DND-41 (cell line): ENCODE measurements around the gene ABLIM1.

Experiments used
- ATAC-seq: fragments of 200-7000 bp; cut with Tn5 transposase; 3 replicates; pipeline ENCODE4 v1.9.1; 2021; ENCODE audit warnings: low read depth; ENCODE audit not compliant: insufficient read depth
- DNase-seq: peaks from one replicate; pipeline ENCODE4 v3.0.0-alpha.2; 2020
- H2AFZ ChIP-seq: 2 replicates; pipeline ENCODE4 v1.6.0; 2012; ENCODE audit warnings: low read depth, low read length
- H3K27ac ChIP-seq: 2 replicates; pipeline ENCODE4 v1.5.1; 2012; ENCODE audit warnings: low read length, inconsistent platforms
- H3K27me3 ChIP-seq: fragments of 200-600 bp; sonication (generic); 2 replicates; pipeline ENCODE4 v1.6.0; 2012; ENCODE audit warnings: low read length, mild to moderate bottlenecking, inconsistent platforms; ENCODE audit not compliant: insufficient read depth, poor library complexity
- H3K36me3 ChIP-seq: 2 replicates; pipeline ENCODE4 v1.5.1; 2012; ENCODE audit warnings: low read length, inconsistent platforms; ENCODE audit not compliant: insufficient read depth
- H3K4me1 ChIP-seq: 2 replicates; pipeline ENCODE4 v1.5.1; 2012; ENCODE audit warnings: mild to moderate bottlenecking, low read length; ENCODE audit not compliant: insufficient read depth
- H3K4me2 ChIP-seq: 2 replicates; pipeline ENCODE4 v1.6.0; 2012; ENCODE audit warnings: mild to moderate bottlenecking, moderate library complexity, low read length, inconsistent platforms; ENCODE audit not compliant: insufficient read depth
- H3K4me3 ChIP-seq, 2 experiments: fragments of 200-600 bp in 1 of 2; shearing (Covaris generic) in 1 of 2; 2 replicates each; pipeline ENCODE4 v1.5.1; 2012 to 2016; ENCODE audit warnings: inconsistent platforms in 2 of 2, low read length in 2 of 2, mild to moderate bottlenecking in 2 of 2, low read depth in 1 of 2, moderate library complexity in 1 of 2
- H3K79me2 ChIP-seq: 2 replicates; pipeline ENCODE4 v1.6.0; 2012; ENCODE audit warnings: low read length, inconsistent platforms; ENCODE audit not compliant: insufficient read depth
- H3K9ac ChIP-seq: 2 replicates; pipeline ENCODE4 v1.6.0; 2012; ENCODE audit warnings: low read depth, mild to moderate bottlenecking, inconsistent platforms, low read length, moderate library complexity
- H3K9me3 ChIP-seq: 2 replicates; pipeline ENCODE4 v1.5.1; 2012; ENCODE audit warnings: low read length, moderate library complexity, mild to moderate bottlenecking, inconsistent platforms; ENCODE audit not compliant: insufficient read depth, severe bottlenecking
- H4K20me1 ChIP-seq: 2 replicates; pipeline ENCODE4 v1.6.0; 2012; ENCODE audit warnings: low read length; ENCODE audit not compliant: insufficient read depth
- CTCF ChIP-seq: IDR thresholded peaks from 2 replicates; pipeline ENCODE4 v1.5.1; 2012; ENCODE audit warnings: borderline replicate concordance, low read length, moderate library complexity, mild to moderate bottlenecking; ENCODE audit not compliant: poor library complexity, severe bottlenecking; ENCODE audit errors: extremely low read depth
- EZH2 ChIP-seq: IDR thresholded peaks from 3 replicates; pipeline ENCODE4 v1.6.1; 2012; ENCODE audit warnings: borderline replicate concordance, low read depth, mild to moderate bottlenecking, moderate library complexity, low read length, inconsistent platforms; ENCODE audit not compliant: severe bottlenecking

Gene ABLIM1

DNA sequence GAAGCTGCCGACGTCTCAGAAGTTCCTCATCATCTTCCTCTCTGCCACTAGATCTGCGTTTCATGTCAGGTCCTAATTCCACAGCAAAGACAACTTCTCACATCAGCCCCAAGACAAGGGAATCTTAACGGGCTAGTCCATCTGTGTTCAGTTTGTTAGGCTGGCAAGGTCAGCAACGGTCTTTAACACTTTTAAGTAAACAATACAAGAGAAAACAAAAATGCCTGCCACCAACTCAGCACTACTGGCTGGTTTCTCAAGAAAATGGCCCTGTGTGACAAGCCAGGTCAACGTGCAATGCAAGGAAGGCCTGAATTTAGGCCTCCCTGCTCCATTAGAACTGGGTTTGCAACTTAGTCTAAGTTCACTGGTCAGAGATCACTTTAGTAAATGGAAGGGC lies 212.7 kb downstream of the ABLIM1 start:
- H3K9ac ChIP-seq = no peak overlapping the region
- H4K20me1 ChIP-seq = no peaks in the 10 kb centered on the region
- no peaks in the 10 kb centered on the region for H3K79me2 ChIP-seq
- DNase-seq = no peak
- no peak overlapping the region for H3K27ac ChIP-seq
- no peak overlapping the region for H3K4me2 ChIP-seq
- no peaks in the 10 kb centered on the region for H3K4me1 ChIP-seq
- H2AFZ ChIP-seq = no peak overlapping the region
- H3K27me3 ChIP-seq = peaks cover 2% of the 10 kb centered on the region
- ATAC-seq = no peak
- H3K9me3 ChIP-seq = no peaks in the 10 kb centered on the region
- H3K36me3 ChIP-seq = no peaks in the 10 kb centered on the region
- no peak overlapping the region for H3K4me3 ChIP-seq
- TF ChIP-seq CTCF (no peak), EZH2 (no peak)

DNA sequence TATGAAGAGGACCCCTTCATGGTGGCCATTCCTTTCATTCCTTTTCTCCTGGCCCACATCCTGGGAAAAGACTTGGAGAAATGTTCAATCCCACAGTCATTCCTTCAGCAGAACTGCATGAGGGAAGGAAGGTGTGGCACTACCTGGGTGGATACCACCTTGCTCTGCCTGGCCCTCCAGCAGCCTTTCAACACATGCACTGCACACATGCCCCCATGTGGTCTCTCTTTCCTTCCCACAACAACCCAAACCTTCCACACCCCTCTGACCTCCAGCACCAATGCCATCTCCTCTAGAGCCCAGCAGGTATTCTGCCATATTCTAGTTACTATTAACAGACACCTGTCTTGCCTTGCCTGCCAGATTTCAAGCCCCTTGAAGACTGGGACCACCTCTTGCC lies 213.3 kb downstream of the ABLIM1 start:
- DNase-seq = no peak
- H3K9ac ChIP-seq = no peak overlapping the region
- H3K36me3 ChIP-seq = no peaks in the 10 kb centered on the region
- no peak for ATAC-seq
- peaks cover 2% of the 10 kb centered on the region for H3K27me3 ChIP-seq
- H3K9me3 ChIP-seq = no peaks in the 10 kb centered on the region
- no peak overlapping the region for H3K4me2 ChIP-seq
- no peaks in the 10 kb centered on the region for H3K79me2 ChIP-seq
- H4K20me1 ChIP-seq = no peaks in the 10 kb centered on the region
- no peak overlapping the region for H3K4me3 ChIP-seq
- H3K4me1 ChIP-seq = no peaks in the 10 kb centered on the region
- H2AFZ ChIP-seq = no peak overlapping the region
- TF ChIP-seq EZH2 = no peak
- no peak for TF ChIP-seq CTCF
- no peak overlapping the region for H3K27ac ChIP-seq

DNA sequence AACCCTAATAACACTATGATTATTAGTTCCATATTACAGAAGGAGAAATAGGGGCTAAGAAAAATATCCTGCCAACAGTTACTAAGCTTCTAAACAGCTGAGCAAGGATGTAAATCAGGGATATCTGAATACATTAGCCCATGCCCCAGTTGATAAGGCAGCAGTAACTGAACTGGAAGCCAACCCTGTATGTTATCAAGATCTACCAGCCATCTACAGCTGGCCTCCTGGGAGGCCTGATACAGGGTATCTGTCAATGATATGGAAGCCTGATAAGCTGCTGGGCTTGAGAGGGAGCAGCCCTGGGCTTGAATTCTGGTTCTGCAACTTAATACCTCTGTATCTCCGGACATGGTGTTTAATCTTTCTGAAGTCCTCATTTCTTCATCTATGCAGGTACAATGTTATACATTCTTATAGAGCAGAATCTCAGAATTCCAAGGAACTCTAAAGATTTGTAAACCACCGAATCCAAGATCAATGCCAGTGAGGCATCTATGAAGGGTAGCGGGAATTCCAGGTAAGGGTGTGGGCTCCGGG lies 215.9 kb downstream of the ABLIM1 start:
- Histone ChIP-seq H3K36me3 (no peaks in the 10 kb centered on the region), H3K9me3 (no peaks in the 10 kb centered on the region), H3K27ac (no peak overlapping the region), H4K20me1 (no peaks in the 10 kb centered on the region), H3K4me1 (no peaks in the 10 kb centered on the region), H3K4me3 (no peak overlapping the region), H3K27me3 (no peaks in the 10 kb centered on the region), H3K79me2 (no peaks in the 10 kb centered on the region), H3K4me2 (no peak overlapping the region), H2AFZ (no peak overlapping the region), H3K9ac (no peak overlapping the region)
- DNase-seq = no peak
- no peak for ATAC-seq
- no peak for TF ChIP-seq CTCF
- TF ChIP-seq EZH2 = no peak

DNA sequence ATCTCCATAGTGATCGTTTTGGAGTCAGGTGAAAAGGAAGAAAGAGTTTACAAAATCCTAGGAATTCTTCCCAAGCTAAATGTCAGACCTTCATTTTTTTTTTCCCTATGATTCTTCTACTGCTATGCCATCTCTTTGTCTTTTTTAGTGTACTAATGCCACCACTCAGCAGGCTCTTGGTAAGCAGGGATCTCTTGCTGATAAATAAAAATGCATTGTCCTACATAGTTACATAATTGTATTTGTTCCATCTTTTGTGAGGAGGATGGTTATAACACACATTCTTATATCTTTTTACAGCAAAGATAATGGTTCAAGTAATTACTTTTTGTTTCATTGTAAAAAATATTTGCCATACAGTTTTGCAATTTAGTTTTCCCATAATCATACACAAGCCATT lies 217.0 kb downstream of the ABLIM1 start:
- H3K4me1 ChIP-seq = no peaks in the 10 kb centered on the region
- TF ChIP-seq CTCF (no peak), EZH2 (no peak)
- H3K4me2 ChIP-seq = no peak overlapping the region
- H3K36me3 ChIP-seq = no peaks in the 10 kb centered on the region
- H2AFZ ChIP-seq = no peak overlapping the region
- no peaks in the 10 kb centered on the region for H3K79me2 ChIP-seq
- no peaks in the 10 kb centered on the region for H3K9me3 ChIP-seq
- H4K20me1 ChIP-seq = no peaks in the 10 kb centered on the region
- H3K4me3 ChIP-seq = no peak overlapping the region
- ATAC-seq (no peak), DNase-seq (no peak)
- no peak overlapping the region for H3K9ac ChIP-seq
- no peaks in the 10 kb centered on the region for H3K27me3 ChIP-seq
- no peak overlapping the region for H3K27ac ChIP-seq
